ENCODE measurements around the gene CD79A. TPM values are rescaled to one million over a fixed set of nuclear protein-coding genes. Genes with fewer than 3 reads are reported as not detected.
A peak's percentile ranks its signal among the peaks of the same experiment; 100 is the strongest.

Gene CD79A
- total RNA-seq, 1 experiment from 2014 or later, result 0.69 TPM

GRCh38 chr19:41887711-41888382 is 10.8 kb downstream of the CD79A start (continued):
- TF ChIP-seq, protein P1, sequence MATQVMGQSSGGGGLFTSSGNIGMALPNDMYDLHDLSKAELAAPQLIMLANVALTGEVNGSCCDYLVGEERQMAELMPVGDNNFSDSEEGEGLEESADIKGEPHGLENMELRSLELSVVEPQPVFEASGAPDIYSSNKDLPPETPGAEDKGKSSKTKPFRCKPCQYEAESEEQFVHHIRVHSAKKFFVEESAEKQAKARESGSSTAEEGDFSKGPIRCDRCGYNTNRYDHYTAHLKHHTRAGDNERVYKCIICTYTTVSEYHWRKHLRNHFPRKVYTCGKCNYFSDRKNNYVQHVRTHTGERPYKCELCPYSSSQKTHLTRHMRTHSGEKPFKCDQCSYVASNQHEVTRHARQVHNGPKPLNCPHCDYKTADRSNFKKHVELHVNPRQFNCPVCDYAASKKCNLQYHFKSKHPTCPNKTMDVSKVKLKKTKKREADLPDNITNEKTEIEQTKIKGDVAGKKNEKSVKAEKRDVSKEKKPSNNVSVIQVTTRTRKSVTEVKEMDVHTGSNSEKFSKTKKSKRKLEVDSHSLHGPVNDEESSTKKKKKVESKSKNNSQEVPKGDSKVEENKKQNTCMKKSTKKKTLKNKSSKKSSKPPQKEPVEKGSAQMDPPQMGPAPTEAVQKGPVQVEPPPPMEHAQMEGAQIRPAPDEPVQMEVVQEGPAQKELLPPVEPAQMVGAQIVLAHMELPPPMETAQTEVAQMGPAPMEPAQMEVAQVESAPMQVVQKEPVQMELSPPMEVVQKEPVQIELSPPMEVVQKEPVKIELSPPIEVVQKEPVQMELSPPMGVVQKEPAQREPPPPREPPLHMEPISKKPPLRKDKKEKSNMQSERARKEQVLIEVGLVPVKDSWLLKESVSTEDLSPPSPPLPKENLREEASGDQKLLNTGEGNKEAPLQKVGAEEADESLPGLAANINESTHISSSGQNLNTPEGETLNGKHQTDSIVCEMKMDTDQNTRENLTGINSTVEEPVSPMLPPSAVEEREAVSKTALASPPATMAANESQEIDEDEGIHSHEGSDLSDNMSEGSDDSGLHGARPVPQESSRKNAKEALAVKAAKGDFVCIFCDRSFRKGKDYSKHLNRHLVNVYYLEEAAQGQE (IDR thresholded peaks at IDR 0.05; ENCODE audit: low read depth), result no peak
- TF ChIP-seq RAD21 (IDR thresholded peaks at IDR 0.05; ENCODE audit: low read depth) (peak; percentile 79), CEBPB (IDR thresholded peaks at IDR 0.05; ENCODE audit: low read depth) (no peak), EZH2phosphoT487 (IDR thresholded peaks at IDR 0.05; ENCODE audit: borderline replicate concordance) (no peak)

DNA sequence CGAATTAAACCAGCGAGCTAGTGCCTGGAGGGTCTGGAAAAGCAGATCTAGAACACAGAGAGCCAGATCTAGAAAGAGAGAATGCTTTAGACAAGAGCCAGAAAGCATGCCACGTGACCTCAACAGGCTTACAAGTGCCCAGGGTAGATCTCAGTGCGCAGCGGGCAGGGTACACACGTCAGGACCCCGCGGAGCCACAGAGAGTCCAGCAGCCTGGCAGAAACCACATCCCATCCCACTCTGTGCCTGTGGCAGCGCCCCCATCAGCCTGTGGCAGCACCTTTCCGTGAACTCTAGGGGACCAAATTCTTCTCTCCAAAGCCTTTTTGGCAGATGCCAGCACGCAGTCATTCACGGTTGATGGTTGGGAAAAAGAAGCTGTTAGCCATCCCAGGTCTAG is 11.8 kb downstream of the CD79A start:
- peaks cover 54% of the 10 kb centered on the region for H3K79me2 ChIP-seq (ENCODE audit: insufficient read depth, low read length)
- ATAC-seq (no peak), DNase-seq (ENCODE audit: low read depth, low spot score) (no peak)
- TF ChIP-seq TCF7L2 (IDR thresholded peaks at IDR 0.05; ENCODE audit: borderline replicate concordance, extremely low read depth, insufficient read depth, insufficient read length) (no peak), POLR2AphosphoS5 (IDR thresholded peaks at IDR 0.05; ENCODE audit: low read depth, low read length) (no peak)
- TF ChIP-seq, protein P2, sequence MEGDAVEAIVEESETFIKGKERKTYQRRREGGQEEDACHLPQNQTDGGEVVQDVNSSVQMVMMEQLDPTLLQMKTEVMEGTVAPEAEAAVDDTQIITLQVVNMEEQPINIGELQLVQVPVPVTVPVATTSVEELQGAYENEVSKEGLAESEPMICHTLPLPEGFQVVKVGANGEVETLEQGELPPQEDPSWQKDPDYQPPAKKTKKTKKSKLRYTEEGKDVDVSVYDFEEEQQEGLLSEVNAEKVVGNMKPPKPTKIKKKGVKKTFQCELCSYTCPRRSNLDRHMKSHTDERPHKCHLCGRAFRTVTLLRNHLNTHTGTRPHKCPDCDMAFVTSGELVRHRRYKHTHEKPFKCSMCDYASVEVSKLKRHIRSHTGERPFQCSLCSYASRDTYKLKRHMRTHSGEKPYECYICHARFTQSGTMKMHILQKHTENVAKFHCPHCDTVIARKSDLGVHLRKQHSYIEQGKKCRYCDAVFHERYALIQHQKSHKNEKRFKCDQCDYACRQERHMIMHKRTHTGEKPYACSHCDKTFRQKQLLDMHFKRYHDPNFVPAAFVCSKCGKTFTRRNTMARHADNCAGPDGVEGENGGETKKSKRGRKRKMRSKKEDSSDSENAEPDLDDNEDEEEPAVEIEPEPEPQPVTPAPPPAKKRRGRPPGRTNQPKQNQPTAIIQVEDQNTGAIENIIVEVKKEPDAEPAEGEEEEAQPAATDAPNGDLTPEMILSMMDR (IDR thresholded peaks at IDR 0.05 in 2 of 3, conservative IDR thresholded peaks at IDR 0.05 in 1 of 3; ENCODE audit: borderline replicate concordance in 1 of 3, insufficient read depth in 1 of 3, low read depth in 2 of 3, low read length in 2 of 3), result 0 out of 6 replicates have a peak, but pooled peaks of 2 of the 3 experiments have one; percentile 3 to 6
- TF ChIP-seq, protein P1 (IDR thresholded peaks at IDR 0.05; ENCODE audit: low read depth), result no peak
- H3K9me3 ChIP-seq (ENCODE audit: control insufficient read depth in 1 of 2, insufficient read depth in 1 of 2, low read depth in 1 of 2, low read length in 2 of 2), result no peaks in the 10 kb centered on the region
- peaks cover 4 to 18% of the 10 kb centered on the region in 2 experiments for H3K36me3 ChIP-seq (ENCODE audit: control insufficient read depth in 1 of 2, insufficient read depth in 2 of 2, low read length in 2 of 2)
- H3K9ac ChIP-seq (ENCODE audit: low read length), result peak overlapping the region; percentile 65; the same call in 1 of the 2 replicates
- H4K20me1 ChIP-seq (ENCODE audit: insufficient read depth), result no peaks in the 10 kb centered on the region
- intact Hi-C loops (cut with micrococcal nuclease), result no loop called here
- BruUV-seq (replicated peaks), result no TSS peak
- H3K9me2 ChIP-seq (ENCODE audit: insufficient read depth), result no peaks in the 10 kb centered on the region
- no peaks in the 10 kb centered on the region for H3K27me3 ChIP-seq (ENCODE audit: insufficient read depth, low read length)
- RAD21 ChIA-PET (ENCODE audit: low non-redundant PET in 1 of 2, low total read pairs in 2 of 2, uncharacterized antibody in 2 of 2, unreplicated experiment in 2 of 2), result no interaction called here
- CTCF ChIA-PET, result no interaction called here
- POLR2A ChIA-PET, result interaction anchor here (1.1 kb wide), 1 partner anchor 15 kb away, joined by 4 read pairs; no protein-coding TSS in a partner anchor
- H3K4me2 ChIP-seq (ENCODE audit: low read length), result no peak overlapping the region
- H3K4me1 ChIP-seq (ENCODE audit: control insufficient read depth in 1 of 2, insufficient read depth in 2 of 2, low read length in 2 of 2), result peaks cover 27 to 44% of the 10 kb centered on the region in 2 experiments
- H3K4me3 ChIP-seq (replicated peaks in 1 of 2; ENCODE audit: low read depth in 1 of 2, low read length in 2 of 2), result no peak overlapping the region
- no peak overlapping the region for H3K27ac ChIP-seq (ENCODE audit: low read depth, low read length)
- no peak overlapping the region for H2AFZ ChIP-seq (ENCODE audit: low read depth, low read length, poor library complexity, severe bottlenecking)

Measured in HCT116 (cell line).